ENCODE data around the gene GREM1.

The GREM1 gene

GRCh38 chr15:32787949-32788348, 70.1 kb downstream of the GREM1 start:
- Histone ChIP-seq H2AFZ (ENCODE audit: low read length) (no peak overlapping the region), H3K27me3 (ENCODE audit: insufficient read depth, low read length, poor library complexity, severe bottlenecking) (peaks cover 5% of the 10 kb centered on the region), H3K4me2 (ENCODE audit: low read depth, low read length, poor library complexity, severe bottlenecking) (no peak overlapping the region), H4K20me1 (ENCODE audit: insufficient read depth, low read length, poor library complexity, severe bottlenecking) (no peaks in the 10 kb centered on the region), H3K79me2 (ENCODE audit: insufficient read depth, low read length) (no peaks in the 10 kb centered on the region), H3K9me3 (ENCODE audit: insufficient read depth, low read depth, low read length) (no peaks in the 10 kb centered on the region), H3K4me1 (ENCODE audit: insufficient read depth, low read length, poor library complexity, severe bottlenecking) (no peaks in the 10 kb centered on the region), H3K36me3 (ENCODE audit: insufficient read depth, low read length) (no peaks in the 10 kb centered on the region), H3F3A (ENCODE audit: low read depth) (no peaks in the 10 kb centered on the region), H3K9ac (ENCODE audit: low read depth, low read length, poor library complexity, severe bottlenecking) (no peak overlapping the region), H3K9me2 (replicated peaks; ENCODE audit: low read depth, low read length) (no peaks in the 10 kb centered on the region), H3K4me3 (ENCODE audit: low read length, poor library complexity, severe bottlenecking) (no peak overlapping the region)
- TF ChIP-seq CTCF (conservative IDR thresholded peaks at IDR 0.05; ENCODE audit: low read length) = no peak
- TF ChIP-seq EZH2phosphoT487 (IDR thresholded peaks at IDR 0.05; ENCODE audit: borderline replicate concordance) = no peak

- no peaks in the 10 kb centered on the region for H3K9me3 ChIP-seq (ENCODE audit: insufficient read depth, low read depth, low read length)
- no peaks in the 10 kb centered on the region for H3K4me1 ChIP-seq (ENCODE audit: insufficient read depth, low read length, poor library complexity, severe bottlenecking)
- H3K27me3 ChIP-seq (ENCODE audit: insufficient read depth, low read length, poor library complexity, severe bottlenecking) = peaks cover 22% of the 10 kb centered on the region
- H3K9me2 ChIP-seq (replicated peaks; ENCODE audit: low read depth, low read length) = no peaks in the 10 kb centered on the region
- H2AFZ ChIP-seq (ENCODE audit: low read length) = no peak overlapping the region
- no peaks in the 10 kb centered on the region for H3F3A ChIP-seq (ENCODE audit: low read depth)
- H3K9ac ChIP-seq (ENCODE audit: low read depth, low read length, poor library complexity, severe bottlenecking) = no peak overlapping the region
- TF ChIP-seq EZH2phosphoT487 (IDR thresholded peaks at IDR 0.05; ENCODE audit: borderline replicate concordance) (no peak), CTCF (conservative IDR thresholded peaks at IDR 0.05; ENCODE audit: low read length) (no peak)
- H3K4me3 ChIP-seq (ENCODE audit: low read length, poor library complexity, severe bottlenecking) = no peak overlapping the region
- no peaks in the 10 kb centered on the region for H3K79me2 ChIP-seq (ENCODE audit: insufficient read depth, low read length)
- no peaks in the 10 kb centered on the region for H3K36me3 ChIP-seq (ENCODE audit: insufficient read depth, low read length)
- no peak overlapping the region for H3K4me2 ChIP-seq (ENCODE audit: low read depth, low read length, poor library complexity, severe bottlenecking)
- H4K20me1 ChIP-seq (ENCODE audit: insufficient read depth, low read length, poor library complexity, severe bottlenecking) = no peaks in the 10 kb centered on the region
These were observed 72.7 kb downstream of the GREM1 start for GRCh38 chr15:32790352-32790999.

GRCh38 chr15:32792436-32792835, 74.6 kb downstream of the GREM1 start:
- H3K79me2 ChIP-seq (ENCODE audit: insufficient read depth, low read length) = no peaks in the 10 kb centered on the region
- no peak overlapping the region for H3K4me3 ChIP-seq (ENCODE audit: low read length, poor library complexity, severe bottlenecking)
- TF ChIP-seq EZH2phosphoT487 (IDR thresholded peaks at IDR 0.05; ENCODE audit: borderline replicate concordance) (no peak), CTCF (conservative IDR thresholded peaks at IDR 0.05; ENCODE audit: low read length) (no peak)
- H3K27me3 ChIP-seq (ENCODE audit: insufficient read depth, low read length, poor library complexity, severe bottlenecking) = peaks cover 42% of the 10 kb centered on the region
- H3K9me2 ChIP-seq (replicated peaks; ENCODE audit: low read depth, low read length) = no peaks in the 10 kb centered on the region
- no peaks in the 10 kb centered on the region for H4K20me1 ChIP-seq (ENCODE audit: insufficient read depth, low read length, poor library complexity, severe bottlenecking)
- H2AFZ ChIP-seq (ENCODE audit: low read length) = no peak overlapping the region
- H3F3A ChIP-seq (ENCODE audit: low read depth) = no peaks in the 10 kb centered on the region
- H3K9me3 ChIP-seq (ENCODE audit: insufficient read depth, low read depth, low read length) = no peaks in the 10 kb centered on the region
- no peak overlapping the region for H3K4me2 ChIP-seq (ENCODE audit: low read depth, low read length, poor library complexity, severe bottlenecking)
- H3K4me1 ChIP-seq (ENCODE audit: insufficient read depth, low read length, poor library complexity, severe bottlenecking) = no peaks in the 10 kb centered on the region
- H3K36me3 ChIP-seq (ENCODE audit: insufficient read depth, low read length) = no peaks in the 10 kb centered on the region
- H3K9ac ChIP-seq (ENCODE audit: low read depth, low read length, poor library complexity, severe bottlenecking) = no peak overlapping the region

Data from Loucy (cell line).